Stomach (tissue), 9 donors: ENCODE data around the gene ANO1. TPM values are rescaled to one million over a fixed set of nuclear protein-coding genes. Genes with fewer than 3 reads are reported as not detected.

Experiments used
- DNase-seq, 2 donors: peaks; one replicate each; pipeline versions ENCODE4 v3.0.0 to v3.0.0-alpha.2; 2013 to 2019
- H3K27ac ChIP-seq, 5 donors: fragments of 200-600 bp in 4 of 5; sonication (generic) in 4 of 5; one replicate each; pipeline ENCODE4 v1.5.1; 2013 to 2019; ENCODE audit warnings: mild to moderate bottlenecking in 1 of 5, moderate library complexity in 1 of 5
- H3K27me3 ChIP-seq, 3 donors: fragments of 200-600 bp; sonication (generic); one replicate each; pipeline ENCODE4 v1.5.1; 2017 to 2019; ENCODE audit warnings: mixed run types in 1 of 3
- H3K36me3 ChIP-seq, 4 donors: fragments of 200-600 bp; sonication (generic); 1 replicate in 3 of 4; 2 replicates in 1 of 4; pipeline ENCODE4 v1.5.1; 2016 to 2019
- H3K4me1 ChIP-seq, 4 donors: fragments of 200-600 bp; sonication (generic); one replicate each; pipeline ENCODE4 v1.5.1; 2016 to 2019
- H3K4me3 ChIP-seq, 4 donors: fragments of 200-600 bp; sonication (generic) in 3 of 4; one replicate each; pipeline ENCODE4 v1.5.1; 2016 to 2019; ENCODE audit warnings: mild to moderate bottlenecking in 1 of 4
- H3K9me3 ChIP-seq, 4 donors: fragments of 200-600 bp; sonication (generic); one replicate each; pipeline ENCODE4 v1.5.1; 2016 to 2019
- EP300 ChIP-seq: sonication (generic); formaldehyde crosslinking; IDR thresholded peaks from one replicate; pipeline ENCODE4 v1.6.1; 2017; ENCODE audit warnings: antibody characterized with exemption
- POLR2A ChIP-seq, 4 donors: fragments of 450-650 bp; IDR thresholded peaks; one replicate each; pipeline ENCODE4 v1.6.1; 2016; ENCODE audit warnings: antibody characterized with exemption in 4 of 4, control low read depth in 2 of 4, mild to moderate bottlenecking in 1 of 4, moderate library complexity in 1 of 4
- POLR2AphosphoS5 ChIP-seq, 3 donors: sonication (generic); formaldehyde crosslinking; IDR thresholded peaks; one replicate each; pipeline ENCODE4 v1.6.1; 2016; ENCODE audit warnings: antibody characterized with exemption in 3 of 3
- WGBS, 5 donors: extraction: QIAGEN DNeasy Blood & Tissue Kit in 3 of 5; methylation state at CpG; one replicate each; pipeline versions ENCODE4 v1.1.5 to v1.1.7; 2013 to 2018; 5-methylcytosine and 5-hydroxymethylcytosine counted together
- intact Hi-C: fragments of 100-400 bp; cut with DNase I; formaldehyde crosslinking; loops from one replicate; pipeline ENCODE4 v1.15.1; 2023; ENCODE audit warnings: low total_unique reads
- polyA plus RNA-seq, 3 donors: library from polyadenylated mRNA; stranded (reverse); fragments of 200-250 nt; gene quantifications; one replicate each; pipeline ENCODE4 v1.2.3, GENCODE V29; 2013
- total RNA-seq, 5 donors: library from RNA; depleted of rRNA; stranded (reverse); fragments of >200 nt; gene quantifications; one replicate each; pipeline versions ENCODE4 v1.1.0 to v1.2.3, GENCODE V29; 2014 to 2016
- TF ChIP-seq, protein P1 (sequence below), 7 experiments: fragments of 450-650 bp in 4 of 7; fragments of 200-600 bp in 3 of 7; sonication (generic) in 3 of 7; IDR thresholded peaks; one replicate each; pipeline ENCODE4 v1.5.1; 2016 to 2019; ENCODE audit warnings: antibody characterized with exemption in 7 of 7, control low read depth in 2 of 7, mild to moderate bottlenecking in 1 of 7
- donor health status: healthy with polysubstance abuse.
- donor health status: Bipolar disorder and iron deficiency.
- donor health status: healthy.

Gene ANO1
- total and polyA plus RNA-seq, 8 donors, result 1.8 to 69.6 (median 12.9) TPM

DNA sequence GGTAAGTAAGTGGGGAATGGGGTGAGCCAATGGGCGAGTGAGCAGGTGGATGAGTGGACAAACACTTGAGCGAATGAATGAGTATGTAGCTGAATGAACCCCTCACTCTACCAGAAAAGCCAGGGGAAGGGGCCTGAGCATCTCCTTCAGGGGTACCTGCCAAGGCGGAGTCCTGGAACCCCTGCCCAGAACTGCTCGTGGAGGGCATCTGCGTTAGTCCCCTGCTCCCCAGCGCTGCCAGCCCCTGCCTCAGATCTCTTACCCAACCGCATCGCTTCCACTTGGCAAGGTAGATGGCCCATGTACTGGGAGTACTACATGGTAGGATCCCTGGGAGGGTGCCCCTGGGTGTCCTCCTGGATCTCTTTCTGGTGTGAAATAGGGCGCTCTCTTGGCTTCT lies 7.4 kb upstream of the ANO1 start:
- intact Hi-C loops, result no loop called here
- H3K4me1 ChIP-seq, result peaks cover 0 to 6% (median 0%) of the 10 kb centered on the region in 4 donors
- 86 to 99% (median 98%) methylated on average over 9 of the region's 9 CpGs for WGBS, 5 donors
- no peaks in the 10 kb centered on the region for H3K9me3 ChIP-seq
- H3K27ac ChIP-seq, result no peak overlapping the region
- H3K36me3 ChIP-seq, result no peaks in the 10 kb centered on the region
- no peak overlapping the region for H3K4me3 ChIP-seq
- DNase-seq, result peak in 1 of 2 donors; percentile 20
- no peak for TF ChIP-seq POLR2AphosphoS5 (IDR thresholded peaks at IDR 0.05)
- TF ChIP-seq EP300, result no peak
- TF ChIP-seq, protein P1, sequence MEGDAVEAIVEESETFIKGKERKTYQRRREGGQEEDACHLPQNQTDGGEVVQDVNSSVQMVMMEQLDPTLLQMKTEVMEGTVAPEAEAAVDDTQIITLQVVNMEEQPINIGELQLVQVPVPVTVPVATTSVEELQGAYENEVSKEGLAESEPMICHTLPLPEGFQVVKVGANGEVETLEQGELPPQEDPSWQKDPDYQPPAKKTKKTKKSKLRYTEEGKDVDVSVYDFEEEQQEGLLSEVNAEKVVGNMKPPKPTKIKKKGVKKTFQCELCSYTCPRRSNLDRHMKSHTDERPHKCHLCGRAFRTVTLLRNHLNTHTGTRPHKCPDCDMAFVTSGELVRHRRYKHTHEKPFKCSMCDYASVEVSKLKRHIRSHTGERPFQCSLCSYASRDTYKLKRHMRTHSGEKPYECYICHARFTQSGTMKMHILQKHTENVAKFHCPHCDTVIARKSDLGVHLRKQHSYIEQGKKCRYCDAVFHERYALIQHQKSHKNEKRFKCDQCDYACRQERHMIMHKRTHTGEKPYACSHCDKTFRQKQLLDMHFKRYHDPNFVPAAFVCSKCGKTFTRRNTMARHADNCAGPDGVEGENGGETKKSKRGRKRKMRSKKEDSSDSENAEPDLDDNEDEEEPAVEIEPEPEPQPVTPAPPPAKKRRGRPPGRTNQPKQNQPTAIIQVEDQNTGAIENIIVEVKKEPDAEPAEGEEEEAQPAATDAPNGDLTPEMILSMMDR (IDR thresholded peaks at IDR 0.05), result no peak
- no peak for TF ChIP-seq POLR2A (IDR thresholded peaks at IDR 0.05)
- H3K27me3 ChIP-seq, result peaks cover 0 to 91% (median 19%) of the 10 kb centered on the region in 3 donors

DNA sequence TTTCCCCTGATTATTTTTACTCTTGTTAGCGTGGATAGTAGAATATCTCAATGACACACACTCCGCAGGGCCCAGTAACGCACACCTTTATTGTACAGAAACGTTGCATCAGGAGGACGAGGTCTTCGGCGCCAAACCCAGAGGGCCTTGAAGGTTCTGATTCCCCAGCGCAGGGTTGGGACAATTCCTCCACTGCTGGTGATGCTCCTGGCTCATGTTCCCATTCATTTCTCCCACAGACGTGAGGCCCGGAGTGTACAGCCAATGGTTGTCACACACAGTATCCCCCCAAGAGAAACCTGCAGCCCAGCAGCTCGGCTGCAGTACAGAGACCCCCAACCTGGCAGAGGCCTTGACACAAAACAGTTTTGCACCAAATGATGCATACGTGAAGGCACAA lies 6.1 kb upstream of the ANO1 start:
- no peaks in the 10 kb centered on the region for H3K9me3 ChIP-seq
- intact Hi-C loops, result no loop called here
- no peak overlapping the region for H3K27ac ChIP-seq
- 87 to 91% (median 90%) methylated on average over 12 of the region's 12 CpGs for WGBS, 5 donors
- H3K4me1 ChIP-seq, result peaks cover 0 to 6% (median 0%) of the 10 kb centered on the region in 4 donors
- H3K4me3 ChIP-seq, result no peak overlapping the region
- no peaks in the 10 kb centered on the region for H3K36me3 ChIP-seq
- no peak for TF ChIP-seq POLR2AphosphoS5 (IDR thresholded peaks at IDR 0.05)
- H3K27me3 ChIP-seq, result peaks cover 0 to 92% (median 19%) of the 10 kb centered on the region in 3 donors
- no peak for DNase-seq

DNA sequence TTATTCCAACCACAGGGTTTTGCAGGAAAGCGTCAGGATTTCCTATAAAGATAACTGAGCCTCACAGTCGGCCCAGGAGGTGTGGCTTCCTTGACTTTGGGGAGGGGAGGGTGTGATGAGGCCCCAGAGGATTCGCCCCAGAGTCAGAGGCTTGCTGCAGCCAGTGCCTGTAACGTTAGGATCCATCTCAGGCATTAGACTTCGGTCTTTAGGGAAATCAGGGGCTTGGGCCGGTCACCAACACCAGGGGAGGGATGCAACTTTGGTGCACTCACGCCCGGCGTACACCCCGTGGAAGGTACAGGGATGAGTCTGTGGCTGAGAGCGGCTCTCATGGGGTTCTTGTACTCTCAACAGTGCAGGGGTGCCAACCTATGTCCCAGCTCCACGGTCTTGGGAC lies 5.7 kb upstream of the ANO1 start:
- Histone ChIP-seq H3K27me3 (peaks cover 0 to 92% (median 19%) of the 10 kb centered on the region in 3 donors), H3K9me3 (no peaks in the 10 kb centered on the region), H3K4me3 (no peak overlapping the region), H3K36me3 (no peaks in the 10 kb centered on the region), H3K27ac (no peak overlapping the region), H3K4me1 (peaks cover 0 to 6% (median under 1%) of the 10 kb centered on the region in 4 donors)
- DNase-seq, result peak in 1 of 2 donors; percentile 8
- 74 to 81% (median 78%) methylated on average over 12 of the region's 12 CpGs for whole genome bisulfite sequencing, 5 donors
- TF ChIP-seq POLR2A (IDR thresholded peaks at IDR 0.05) (no peak), POLR2AphosphoS5 (IDR thresholded peaks at IDR 0.05) (no peak), EP300 (no peak)
- TF ChIP-seq, protein P1 (IDR thresholded peaks at IDR 0.05), result no peak
- intact Hi-C loops, result no loop called here

DNA sequence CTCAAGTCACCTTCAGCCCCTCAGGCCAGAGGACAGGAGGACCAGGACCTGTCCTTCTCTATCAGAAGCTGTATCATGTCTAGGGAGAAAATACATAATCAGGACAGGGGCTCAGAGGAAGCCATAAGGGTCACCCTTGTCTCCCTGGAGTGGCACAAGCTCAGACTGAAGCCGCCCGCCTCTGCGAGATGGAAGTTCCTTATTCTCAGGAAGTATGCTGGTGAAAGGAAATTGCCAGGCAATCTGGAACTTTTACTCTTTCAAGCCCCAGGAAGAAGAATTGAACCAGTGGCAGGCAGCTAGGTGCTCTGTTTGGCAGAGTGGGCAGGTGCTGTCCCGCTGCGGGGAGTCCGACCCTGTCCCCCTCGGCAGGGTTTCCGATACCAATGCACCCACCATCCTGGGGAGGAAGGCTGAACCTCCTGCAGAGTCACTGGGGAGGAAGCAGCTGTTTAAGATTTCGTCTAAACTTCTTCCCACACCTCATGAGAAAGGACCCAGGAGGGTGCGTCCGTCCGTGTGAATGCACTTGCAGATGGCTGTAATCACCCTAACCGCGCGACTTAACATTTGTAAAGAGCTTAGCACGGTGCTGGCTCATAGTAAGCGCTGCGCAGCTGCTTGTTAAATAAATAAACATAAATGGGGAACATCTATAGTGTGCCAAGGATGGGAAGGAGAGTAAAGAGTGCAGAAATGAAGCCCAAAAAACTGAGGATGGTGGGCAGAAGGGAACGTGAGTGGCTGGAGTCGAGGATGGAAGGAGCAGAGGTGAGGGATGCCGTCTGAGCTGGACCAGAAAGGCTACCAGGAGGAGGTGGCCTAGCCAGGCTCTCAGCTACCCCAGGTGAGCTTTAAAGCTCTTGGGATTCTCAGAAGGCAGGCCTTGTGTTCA lies 5.0 kb upstream of the ANO1 start:
- WGBS, 5 donors, result 30 to 58% (median 45%) methylated on average over 18 to 21 of the region's 21 CpGs
- DNase-seq, result peak in 1 of 2 donors; percentile 40
- Histone ChIP-seq H3K4me3 (no peak overlapping the region), H3K36me3 (no peaks in the 10 kb centered on the region), H3K27me3 (peaks cover 0 to 92% (median 19%) of the 10 kb centered on the region in 3 donors), H3K27ac (no peak overlapping the region), H3K9me3 (no peaks in the 10 kb centered on the region), H3K4me1 (peaks cover 0 to 8% (median 3%) of the 10 kb centered on the region in 4 donors)
- intact Hi-C loops, result no loop called here
- TF ChIP-seq POLR2AphosphoS5 (IDR thresholded peaks at IDR 0.05) (no peak), POLR2A (IDR thresholded peaks at IDR 0.05) (no peak), EP300 (no peak)
- TF ChIP-seq, protein P1 (IDR thresholded peaks at IDR 0.05), result no peak
